ENCODE measurements around the gene MXD3. TPM values are rescaled to one million over a fixed set of nuclear protein-coding genes. Genes with fewer than 3 reads are reported as not detected.
A peak's percentile ranks its signal among the peaks of the same experiment; 100 is the strongest.
"Not testable (repeated sequence)": the region's sequence is repeated elsewhere in the genome, so short reads cannot be mapped to it uniquely, and the experiment has no call there.

MXD3 gene, protein sequence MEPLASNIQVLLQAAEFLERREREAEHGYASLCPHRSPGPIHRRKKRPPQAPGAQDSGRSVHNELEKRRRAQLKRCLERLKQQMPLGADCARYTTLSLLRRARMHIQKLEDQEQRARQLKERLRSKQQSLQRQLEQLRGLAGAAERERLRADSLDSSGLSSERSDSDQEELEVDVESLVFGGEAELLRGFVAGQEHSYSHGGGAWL
- 10.2 and 29.5 TPM in 2 replicates for total RNA-seq (ENCODE audit: low replicate concordance)
- long read RNA-seq, partial matches to known transcripts, result 0 of 3 reads
- long read RNA-seq, other reads (novel, unspliced or antisense), result 1 of 3 reads

DNA sequence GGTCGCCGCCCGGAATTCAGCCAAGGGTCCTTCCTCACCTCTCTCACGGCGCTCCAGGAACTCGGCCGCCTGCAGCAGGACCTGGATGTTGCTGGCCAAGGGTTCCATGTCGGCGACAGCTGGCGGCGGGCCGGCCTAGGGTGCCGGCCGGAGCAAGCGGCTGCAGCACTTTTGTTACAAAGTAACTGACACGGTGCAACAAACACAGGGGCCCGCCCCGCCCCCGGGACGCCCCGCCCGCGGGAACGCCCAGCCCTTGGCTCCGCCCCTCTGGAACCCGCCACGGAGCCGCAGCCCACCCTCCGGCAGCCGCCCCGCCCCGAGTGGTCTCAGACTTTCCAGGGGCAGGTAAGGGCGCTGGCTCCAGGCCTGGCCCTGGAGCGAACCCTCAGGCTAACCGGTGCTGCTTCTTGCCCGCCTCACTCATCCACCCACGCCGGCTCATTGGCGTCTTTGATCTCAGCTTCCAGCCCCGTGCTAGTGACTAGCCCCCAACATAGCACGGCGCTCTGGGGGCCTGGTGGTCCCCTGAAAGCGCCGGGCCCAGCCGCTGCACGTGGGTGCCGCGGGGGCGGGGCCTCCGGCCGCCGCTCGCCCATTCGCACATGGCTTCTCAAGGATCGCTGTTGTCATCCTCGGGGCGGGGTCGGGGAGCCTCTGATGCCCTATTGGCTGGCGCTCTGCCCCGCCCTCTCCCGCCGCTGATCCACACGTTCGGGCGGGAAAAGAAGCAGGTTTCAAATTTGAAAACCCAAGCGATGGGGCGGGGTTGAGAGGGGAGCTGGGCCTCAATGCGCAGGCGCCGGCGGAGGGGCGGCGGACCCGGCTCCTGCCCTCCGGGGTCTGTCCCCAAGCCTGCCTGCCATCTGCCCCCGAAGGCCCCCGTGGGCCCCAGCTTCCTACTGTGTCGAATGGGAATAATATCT is at the start of gene MXD3:
MXD3 (minus strand) TSS at position 176 of the 926 bp plus-strand sequence; CDS start at position 108, 68 bp downstream.
- H3K4me3 Mint-ChIP-seq, result peak within 1 kb of the TSS; percentile 90
- DNase-seq (ENCODE audit: extremely low spot score, unreplicated experiment), result peak; percentile 96
- H3K27me3 Mint-ChIP-seq, result no peaks in the 10 kb centered on the region
- no peaks in the 10 kb centered on the region for H3K9me3 Mint-ChIP-seq
- TF ChIP-seq, protein P1, sequence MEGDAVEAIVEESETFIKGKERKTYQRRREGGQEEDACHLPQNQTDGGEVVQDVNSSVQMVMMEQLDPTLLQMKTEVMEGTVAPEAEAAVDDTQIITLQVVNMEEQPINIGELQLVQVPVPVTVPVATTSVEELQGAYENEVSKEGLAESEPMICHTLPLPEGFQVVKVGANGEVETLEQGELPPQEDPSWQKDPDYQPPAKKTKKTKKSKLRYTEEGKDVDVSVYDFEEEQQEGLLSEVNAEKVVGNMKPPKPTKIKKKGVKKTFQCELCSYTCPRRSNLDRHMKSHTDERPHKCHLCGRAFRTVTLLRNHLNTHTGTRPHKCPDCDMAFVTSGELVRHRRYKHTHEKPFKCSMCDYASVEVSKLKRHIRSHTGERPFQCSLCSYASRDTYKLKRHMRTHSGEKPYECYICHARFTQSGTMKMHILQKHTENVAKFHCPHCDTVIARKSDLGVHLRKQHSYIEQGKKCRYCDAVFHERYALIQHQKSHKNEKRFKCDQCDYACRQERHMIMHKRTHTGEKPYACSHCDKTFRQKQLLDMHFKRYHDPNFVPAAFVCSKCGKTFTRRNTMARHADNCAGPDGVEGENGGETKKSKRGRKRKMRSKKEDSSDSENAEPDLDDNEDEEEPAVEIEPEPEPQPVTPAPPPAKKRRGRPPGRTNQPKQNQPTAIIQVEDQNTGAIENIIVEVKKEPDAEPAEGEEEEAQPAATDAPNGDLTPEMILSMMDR (conservative IDR thresholded peaks at IDR 0.05), result no peak
- peaks cover 5% of the 10 kb centered on the region for H3K36me3 Mint-ChIP-seq
- H3K4me1 Mint-ChIP-seq (ENCODE audit: unreplicated experiment), result peaks cover 10% of the 10 kb centered on the region
- H3K27ac Mint-ChIP-seq, result peak within 1 kb of the TSS; percentile 84

DNA sequence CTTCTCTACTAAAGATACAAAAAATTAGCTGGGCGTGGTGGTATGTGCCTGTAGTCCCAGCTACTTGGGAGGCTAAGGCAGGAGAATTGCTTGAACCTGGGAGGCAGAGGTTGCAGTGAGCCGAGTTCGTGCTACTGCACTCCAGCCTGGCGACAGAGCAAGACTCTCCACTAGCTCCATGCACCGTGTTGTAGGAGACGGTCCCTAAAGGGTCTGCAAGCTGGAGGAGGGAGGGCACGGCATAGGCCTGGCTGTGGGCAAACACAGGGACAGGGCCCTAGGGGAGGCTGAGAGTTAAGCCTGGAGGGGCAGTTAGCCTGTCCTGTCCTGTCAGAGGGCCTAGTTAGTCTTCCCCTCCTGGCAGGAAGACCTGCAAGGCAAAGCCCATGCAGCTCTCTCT is 49.0 kb upstream of the MXD3 start:
- H3K27ac Mint-ChIP-seq; DNase-seq (ENCODE audit: extremely low spot score, unreplicated experiment); H3K36me3 Mint-ChIP-seq; H3K9me3 Mint-ChIP-seq; H3K4me1 Mint-ChIP-seq (ENCODE audit: unreplicated experiment); H3K4me3 Mint-ChIP-seq: not testable (repeated sequence)
- peaks cover 29% of the 10 kb centered on the region for H3K27me3 Mint-ChIP-seq

DNA sequence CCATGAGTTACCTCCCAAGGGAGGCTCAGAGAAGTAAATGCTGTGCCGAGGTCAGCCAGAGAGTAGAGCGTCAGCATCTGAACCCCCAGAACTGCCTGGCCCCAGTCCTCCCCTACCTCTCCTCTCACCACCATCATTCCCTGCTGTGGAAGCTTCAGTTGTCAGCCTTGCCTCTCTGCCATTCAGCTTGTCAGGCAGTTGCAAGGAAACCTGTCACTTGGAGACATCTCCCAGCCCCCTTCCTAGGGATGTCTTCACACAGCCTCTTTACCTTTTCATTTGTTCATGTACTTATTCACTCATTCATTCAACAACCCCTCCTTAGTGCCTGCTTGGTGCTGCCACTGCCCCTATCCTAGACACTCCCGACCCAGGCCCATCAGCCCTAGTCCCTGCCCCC is 48.2 kb upstream of the MXD3 start:
- DNase-seq (ENCODE audit: extremely low spot score, unreplicated experiment), result no peak
- Mint-ChIP-seq H3K36me3 (no peaks in the 10 kb centered on the region), H3K4me3 (no peak overlapping the region), H3K4me1 (ENCODE audit: unreplicated experiment) (peaks cover 6% of the 10 kb centered on the region), H3K27ac (no peak overlapping the region), H3K9me3 (no peaks in the 10 kb centered on the region), H3K27me3 (peaks cover 30% of the 10 kb centered on the region)
- TF ChIP-seq, protein P1 (conservative IDR thresholded peaks at IDR 0.05), result no peak

DNA sequence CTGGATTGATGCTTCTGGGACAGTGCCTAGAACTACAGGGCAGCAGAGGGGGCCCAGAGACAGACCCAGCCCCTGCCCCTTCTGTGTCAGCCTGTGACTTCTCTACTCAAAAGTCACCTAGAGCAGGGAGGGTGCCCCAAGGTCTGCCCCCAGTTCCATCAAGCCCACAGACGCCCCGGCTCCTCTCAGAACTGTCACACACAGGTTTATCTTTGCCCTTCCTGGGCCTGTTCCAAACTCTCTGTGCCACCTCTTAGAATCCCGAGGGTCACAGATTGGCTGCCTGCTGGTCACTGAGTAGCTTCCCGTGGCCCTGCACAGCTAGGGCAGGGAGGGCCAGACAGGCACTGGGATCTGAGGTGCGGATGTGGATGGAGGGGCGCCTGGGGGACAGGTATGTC is 47.8 kb upstream of the MXD3 start:
- H3K4me3 Mint-ChIP-seq, result no peak overlapping the region
- no peaks in the 10 kb centered on the region for H3K9me3 Mint-ChIP-seq
- no peak overlapping the region for H3K27ac Mint-ChIP-seq
- peaks cover 34% of the 10 kb centered on the region for H3K27me3 Mint-ChIP-seq
- peaks cover 6% of the 10 kb centered on the region for H3K4me1 Mint-ChIP-seq (ENCODE audit: unreplicated experiment)
- no peak for DNase-seq (ENCODE audit: extremely low spot score, unreplicated experiment)
- TF ChIP-seq, protein P1 (conservative IDR thresholded peaks at IDR 0.05), result no peak
- no peaks in the 10 kb centered on the region for H3K36me3 Mint-ChIP-seq

DNA sequence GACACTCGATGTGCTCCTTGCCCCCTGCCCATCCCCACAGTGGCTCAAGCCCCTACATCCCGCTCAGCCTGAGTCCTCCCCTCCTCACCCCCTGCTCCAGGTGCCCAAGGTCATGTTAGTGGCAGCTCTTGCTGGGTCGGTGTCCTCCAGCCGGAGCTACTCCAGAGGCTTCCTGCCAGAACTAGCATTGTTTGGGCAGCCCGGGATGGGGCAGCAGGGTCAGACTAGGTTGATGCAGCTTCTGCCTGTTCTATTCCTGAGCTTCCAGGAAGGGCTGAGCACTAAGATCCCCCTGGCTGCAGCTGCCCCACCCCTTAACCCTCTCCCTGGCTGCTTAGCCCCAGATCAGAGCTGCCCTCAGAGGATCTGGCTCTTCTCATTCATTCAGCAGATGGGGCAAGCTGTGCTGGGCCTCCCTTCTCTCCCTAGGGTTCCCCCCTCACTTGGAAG is 46.7 kb upstream of the MXD3 start:
- Mint-ChIP-seq H3K9me3 (no peaks in the 10 kb centered on the region), H3K36me3 (no peaks in the 10 kb centered on the region), H3K27me3 (peaks cover 38% of the 10 kb centered on the region), H3K4me3 (no peak overlapping the region), H3K27ac (no peak overlapping the region), H3K4me1 (ENCODE audit: unreplicated experiment) (peaks cover 6% of the 10 kb centered on the region)
- no peak for DNase-seq (ENCODE audit: extremely low spot score, unreplicated experiment)
- TF ChIP-seq, protein P1 (conservative IDR thresholded peaks at IDR 0.05), result no peak
